Measurements from ENCODE around the gene PER2.
A peak's percentile ranks its signal among the peaks of the same experiment; 100 is the strongest.

The PER2 gene

DNA sequence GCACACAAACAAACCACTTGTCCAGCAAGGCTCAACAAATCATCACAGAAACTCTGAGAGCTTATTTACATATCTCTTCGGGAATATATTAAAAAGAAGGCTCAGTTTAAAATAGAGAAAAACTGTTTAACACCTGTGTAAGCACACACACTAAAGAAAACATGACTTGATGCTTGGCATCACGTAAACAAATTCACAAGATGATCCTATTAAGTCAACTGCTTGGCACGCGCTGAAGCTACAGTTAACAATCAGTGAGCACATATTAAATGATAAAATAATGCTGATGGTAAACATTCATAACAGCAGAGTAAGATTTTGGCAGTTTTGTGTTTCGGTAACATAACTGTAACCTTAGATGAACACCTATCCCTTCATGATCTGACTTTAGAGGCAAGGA, 44.3 kb downstream of the PER2 start:
- no peak for DNase-seq

DNA sequence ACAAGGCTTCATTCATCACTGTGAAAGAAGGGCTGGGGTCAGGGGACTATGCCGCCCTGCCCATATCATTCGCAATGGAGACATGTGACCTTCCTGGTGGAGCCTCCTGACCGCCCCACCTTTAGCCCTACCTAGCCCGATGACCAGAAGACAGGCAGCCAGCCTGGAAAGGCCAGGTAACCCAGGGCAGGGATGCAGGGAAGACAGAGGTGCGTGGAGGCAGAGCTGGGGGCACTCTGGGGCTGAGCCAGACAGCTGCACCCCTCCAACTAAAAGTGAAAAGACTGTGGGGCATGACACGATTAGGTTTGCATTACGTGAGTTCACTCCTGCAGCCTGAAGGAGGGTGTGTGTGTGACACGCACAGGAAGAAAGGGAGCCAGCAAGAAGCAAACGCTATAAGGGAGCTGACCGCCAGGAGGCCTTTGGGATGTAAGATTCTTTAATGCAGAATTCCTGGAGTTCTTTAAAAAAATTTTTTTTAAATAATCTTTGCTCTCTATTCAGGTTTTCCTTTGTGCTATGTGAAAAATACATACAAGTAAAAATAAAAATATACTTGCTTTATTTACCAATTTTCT, 44.8 kb downstream of the PER2 start:
- DNase-seq: no peak

DNA sequence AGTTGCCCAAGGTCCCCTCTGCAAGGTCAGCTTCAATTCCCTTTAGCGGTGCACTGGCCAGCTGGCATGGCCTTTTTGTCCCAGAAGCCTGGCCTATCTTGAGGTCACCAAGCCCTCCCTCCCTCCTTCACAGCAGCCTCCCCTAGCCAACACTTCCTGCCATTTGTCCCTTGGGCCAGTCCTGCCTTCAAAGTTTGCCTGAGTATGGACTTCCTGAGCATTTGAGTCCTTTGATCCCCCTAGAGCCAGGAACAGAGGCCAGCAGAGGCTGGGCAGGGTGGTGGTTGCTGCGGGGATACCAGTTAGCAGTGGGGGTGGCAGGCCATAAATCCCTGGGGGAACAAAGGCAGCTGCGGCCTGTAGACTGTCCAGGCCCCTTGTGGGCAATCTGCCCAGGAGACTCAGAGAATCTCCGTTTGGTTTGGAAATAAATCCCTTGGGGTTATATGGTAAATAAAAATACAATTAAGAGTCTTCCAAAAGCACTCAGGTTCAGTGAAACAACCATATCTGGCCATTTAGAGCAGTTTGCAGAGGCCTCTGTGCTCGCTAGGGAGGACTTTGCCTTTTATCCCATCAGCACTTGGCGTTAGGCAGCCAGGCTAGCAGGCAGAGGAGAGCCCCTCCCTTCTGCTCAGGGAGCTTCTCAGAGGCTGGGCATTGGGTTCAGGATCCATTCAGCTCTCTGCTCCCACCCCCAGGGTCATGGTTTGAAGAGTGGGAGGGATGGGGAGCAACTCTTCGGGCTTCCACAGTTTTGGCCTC, 45.5 kb downstream of the PER2 start:
- no peak for DNase-seq

DNA sequence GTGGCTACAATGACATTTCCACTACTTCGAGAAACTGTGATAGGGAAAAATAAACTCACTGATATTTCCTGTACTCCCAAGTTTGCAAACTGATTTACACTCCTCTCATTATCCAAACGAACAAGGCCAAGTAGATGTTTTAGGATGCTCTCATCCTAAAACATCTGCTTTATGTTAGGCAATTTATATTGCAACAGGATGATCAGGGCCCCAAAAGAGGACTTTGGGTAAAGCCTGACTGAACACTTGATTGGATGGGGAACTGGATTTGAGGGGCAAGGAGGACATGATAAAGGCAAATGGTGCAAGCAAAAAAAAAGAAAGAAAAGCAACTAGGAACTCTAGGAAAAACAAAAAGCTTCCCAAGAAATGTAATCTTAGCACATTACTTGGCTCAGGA, 46.4 kb downstream of the PER2 start:
- DNase-seq: no peak

DNA sequence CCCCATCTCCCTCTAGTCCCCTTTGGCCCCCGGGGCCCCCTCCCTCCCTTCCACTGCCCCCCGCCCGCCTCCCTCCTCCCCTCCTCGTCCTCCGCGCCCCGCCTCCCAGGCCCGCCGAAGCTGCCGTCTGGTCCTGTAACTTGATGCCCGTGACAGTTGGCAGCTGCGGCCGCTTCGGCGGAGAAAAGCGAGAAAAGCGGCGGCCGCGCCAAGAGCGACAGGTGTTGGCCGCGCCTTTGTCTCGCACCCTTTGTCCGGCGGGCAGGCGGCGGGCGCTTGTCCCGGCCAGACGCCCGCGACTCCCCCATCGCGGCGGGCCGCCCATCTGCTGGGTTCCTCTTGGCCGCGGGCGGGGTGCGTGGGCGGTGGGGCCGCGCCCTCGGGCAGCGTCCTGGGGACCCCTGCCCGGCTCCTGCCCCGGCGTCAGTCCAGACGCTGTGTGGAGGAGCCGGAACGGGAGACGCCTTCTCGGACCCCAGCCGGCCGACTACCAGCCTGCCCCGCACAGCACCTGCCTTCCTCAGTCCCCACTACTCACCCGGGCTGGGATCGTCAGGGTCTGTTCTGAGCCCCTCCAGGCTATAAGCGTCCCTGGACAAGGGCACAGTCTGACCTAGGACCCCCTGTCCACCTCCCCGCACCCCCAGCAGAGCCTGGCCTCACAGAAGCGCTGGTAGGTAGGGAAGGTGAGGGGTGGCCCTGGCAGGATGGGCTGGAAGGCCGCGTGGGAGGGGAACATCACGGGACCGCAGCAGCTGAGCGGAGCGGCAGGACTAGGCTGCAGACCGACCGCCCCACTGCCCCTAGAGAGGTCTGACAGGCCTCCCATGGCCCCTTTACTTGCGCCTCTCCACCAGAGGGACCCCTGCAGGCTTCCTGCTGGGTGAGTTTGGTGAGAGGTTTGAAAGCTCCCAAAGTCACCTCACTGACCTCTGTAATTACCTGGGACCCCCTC, 47.4 kb downstream of the PER2 start:
- DNase-seq: peak; percentile 71

DNA sequence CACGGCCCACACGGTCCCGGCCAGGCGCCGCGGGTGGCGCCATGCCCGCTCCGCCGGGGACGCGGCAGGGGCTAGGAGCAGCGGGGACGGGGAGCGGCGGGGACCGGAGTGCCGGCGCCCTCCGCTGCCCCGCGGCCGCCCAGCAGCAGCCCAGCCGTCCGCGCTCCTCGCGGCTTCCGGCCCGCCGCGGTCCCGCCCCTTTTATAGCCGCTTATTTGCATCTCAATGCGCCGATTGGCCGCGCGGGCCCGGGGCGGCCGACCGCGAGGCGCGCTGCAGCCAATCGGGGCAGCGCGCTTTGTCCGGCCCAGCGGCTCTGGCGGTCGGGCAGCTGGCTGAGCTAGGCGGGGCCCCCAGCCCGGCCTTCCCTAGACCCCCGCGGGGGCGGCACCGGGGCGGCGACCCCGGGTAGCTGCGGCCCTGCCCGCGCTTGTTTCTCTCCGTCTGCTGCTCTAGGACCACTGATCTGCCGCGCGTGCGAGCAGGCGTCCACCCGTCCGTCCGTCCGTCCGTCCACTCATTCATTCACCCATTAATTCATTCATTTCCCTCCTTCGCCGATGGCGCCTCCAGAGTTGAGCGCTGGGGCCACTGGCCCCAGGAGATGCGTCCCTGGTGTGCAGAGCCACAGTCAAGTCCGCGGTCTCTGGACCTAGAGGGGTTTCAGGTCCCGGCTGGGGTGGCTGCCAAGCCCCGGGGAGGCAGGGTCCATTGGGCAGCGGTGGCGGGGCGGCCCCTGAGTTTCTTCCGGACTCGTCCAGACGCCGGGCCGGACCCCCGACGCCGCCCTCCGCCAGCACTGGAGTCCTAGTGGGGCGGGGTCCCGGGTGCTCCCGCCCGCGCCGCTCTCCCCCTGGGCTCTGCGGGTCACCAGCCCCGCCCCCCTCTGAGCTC, 48.3 kb downstream of the PER2 start, which contains the start of gene HES6:
HES6 (minus strand) TSS at position 176 of the 894 bp plus-strand sequence; CDS start at position 43, 133 bp downstream.
- peak; percentile 58 for DNase-seq

DNA sequence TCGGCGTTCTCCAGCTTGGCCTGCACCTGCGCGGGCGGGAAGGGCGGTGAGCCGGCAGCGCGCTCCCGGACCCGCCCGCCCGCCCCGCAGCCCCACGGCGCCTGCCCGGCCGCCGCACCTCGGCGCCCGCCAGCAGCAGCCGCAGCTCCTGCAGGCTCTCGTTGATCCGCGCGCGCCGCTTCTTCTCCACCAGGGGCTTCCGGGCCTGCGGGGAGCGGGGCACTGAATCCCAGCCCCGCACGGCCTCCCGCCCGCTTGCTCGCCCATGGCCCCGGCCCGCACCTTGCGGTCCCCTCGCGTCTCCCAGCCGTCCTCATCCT, 48.9 kb downstream of the PER2 start:
- no peak for DNase-seq

DNA sequence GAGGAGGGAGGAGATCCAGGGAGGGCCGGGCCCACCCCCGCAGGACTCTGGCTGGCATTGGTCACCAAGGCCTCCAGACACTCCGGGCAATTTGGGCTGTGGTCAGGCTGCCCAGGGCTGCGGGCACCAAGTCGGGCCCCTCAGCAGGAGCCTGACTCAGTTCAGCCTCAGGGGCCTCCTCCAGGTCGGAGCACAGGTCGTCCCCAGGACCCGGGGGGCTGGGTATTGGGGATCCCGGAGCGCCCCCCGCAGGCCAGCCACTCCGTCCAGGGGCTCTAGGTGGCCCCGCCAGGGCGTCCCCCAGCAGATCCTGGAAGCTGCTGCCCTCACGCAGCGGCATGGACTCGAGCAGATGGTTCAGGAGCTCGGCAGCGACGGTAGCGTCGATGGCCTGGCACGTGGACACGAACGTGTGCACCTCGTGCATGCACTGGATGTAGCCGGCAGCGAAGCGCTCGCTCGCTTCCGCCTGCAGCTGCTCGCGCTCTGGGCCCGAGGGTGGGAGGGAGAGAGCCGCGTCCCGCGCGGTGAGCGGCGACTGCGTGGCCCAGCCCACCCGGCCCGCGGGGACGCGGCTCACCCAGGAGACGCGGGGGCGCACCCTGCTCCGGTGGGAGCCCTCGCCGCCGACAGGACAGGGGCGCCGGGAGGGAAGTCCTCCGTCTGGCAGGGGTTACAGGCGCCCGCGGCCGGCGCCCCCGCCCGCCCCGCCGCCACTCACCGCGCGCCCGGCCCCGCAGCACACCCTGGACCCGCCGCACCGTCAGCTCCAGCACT, 49.5 kb downstream of the PER2 start:
- no peak for DNase-seq

DNA sequence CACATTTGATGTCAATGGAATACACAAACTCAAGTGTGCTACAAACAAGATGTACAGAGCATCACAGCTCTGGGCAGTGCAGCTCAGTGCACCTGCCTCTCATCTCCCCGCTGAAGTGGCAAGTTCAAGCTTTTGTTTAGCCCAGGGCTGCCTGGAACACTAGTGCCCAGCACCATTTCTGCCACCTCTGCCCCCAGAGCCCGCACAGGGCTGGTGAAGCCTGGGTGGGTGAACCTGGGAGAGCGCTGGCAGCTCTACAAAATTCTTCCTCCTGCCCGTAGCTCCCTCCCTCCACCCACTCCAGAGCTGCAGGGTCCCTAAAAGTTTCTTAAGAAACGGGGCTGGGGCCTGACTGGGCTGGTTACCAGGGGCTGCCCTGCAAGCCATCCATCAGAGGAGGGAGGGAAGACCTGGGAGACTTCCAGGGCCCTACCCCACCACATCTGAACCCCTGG, 50.1 kb downstream of the PER2 start:
- DNase-seq: no peak

DNA sequence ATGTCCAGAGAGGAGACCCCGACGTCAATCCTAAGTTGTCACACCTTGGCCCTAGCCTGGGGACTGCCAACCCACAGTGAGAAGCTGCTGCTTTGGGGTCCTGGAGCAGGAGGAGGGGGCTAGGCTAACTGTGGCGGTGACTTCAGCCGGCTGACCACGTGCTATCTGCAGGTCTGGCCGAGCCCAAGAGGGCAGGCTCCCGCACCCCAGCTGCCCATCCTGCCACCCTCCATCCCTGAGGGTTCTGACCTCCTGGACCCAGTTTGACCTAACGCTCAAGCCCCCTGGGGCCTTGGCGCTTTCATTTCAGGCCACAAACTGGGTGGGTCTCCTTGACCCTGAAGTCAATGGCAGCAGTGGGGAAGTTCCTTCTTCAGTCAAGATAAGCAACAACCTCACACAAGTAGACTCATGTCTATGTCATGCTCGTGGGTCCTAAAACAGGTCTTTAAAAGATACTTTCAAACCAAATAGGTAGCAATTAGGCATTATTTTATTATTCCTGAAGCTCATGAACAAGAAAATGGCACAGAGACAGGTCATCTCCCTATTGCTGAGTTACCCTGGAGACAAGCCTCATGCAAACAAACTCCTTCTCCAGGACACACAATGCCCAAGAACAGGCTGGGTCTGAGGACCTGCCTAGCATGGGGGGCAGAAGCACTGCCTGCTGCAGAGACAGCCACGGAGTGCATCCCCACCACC, 50.8 kb downstream of the PER2 start:
- no peak for DNase-seq

DNA sequence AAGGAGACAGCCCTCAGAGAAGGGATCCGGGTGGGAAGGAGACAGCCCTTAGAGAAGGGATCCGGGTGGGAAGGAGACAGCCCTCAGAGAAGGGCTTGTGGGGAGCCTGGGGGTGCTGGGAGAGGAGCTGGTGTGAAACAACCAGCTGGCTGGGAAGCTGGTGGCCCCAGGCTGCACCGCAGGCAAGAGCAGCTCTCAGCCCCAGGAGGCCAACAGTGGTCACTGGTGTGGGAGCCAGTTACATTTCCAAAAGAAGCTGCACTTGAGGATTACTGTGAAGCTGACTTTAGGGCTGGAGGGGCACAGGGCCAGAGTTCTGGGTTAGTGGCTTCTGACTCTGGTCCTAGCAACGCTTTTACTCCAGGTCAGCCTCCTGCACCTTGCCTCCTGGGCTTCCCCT, 51.8 kb downstream of the PER2 start:
- no peak for DNase-seq

DNA sequence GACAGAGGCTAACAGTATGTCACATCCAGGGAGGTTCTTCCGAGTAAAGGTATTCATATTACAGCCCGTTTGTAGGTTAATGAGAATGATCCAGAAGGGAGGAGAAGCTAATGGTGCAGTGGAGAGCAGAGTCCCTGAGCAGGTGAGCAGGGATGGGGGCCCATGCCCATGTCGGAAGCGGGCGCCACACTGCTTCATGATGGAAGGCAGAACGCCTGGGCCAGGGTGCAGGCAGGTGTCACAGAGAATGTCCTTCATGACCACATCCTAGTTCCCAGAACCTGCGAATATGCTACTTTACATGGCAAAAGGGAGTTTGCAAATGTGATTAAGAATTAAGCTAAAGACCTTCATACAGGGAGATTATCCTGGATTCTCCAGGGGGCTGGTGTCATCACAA, 52.6 kb downstream of the PER2 start:
- no peak for DNase-seq

DNA sequence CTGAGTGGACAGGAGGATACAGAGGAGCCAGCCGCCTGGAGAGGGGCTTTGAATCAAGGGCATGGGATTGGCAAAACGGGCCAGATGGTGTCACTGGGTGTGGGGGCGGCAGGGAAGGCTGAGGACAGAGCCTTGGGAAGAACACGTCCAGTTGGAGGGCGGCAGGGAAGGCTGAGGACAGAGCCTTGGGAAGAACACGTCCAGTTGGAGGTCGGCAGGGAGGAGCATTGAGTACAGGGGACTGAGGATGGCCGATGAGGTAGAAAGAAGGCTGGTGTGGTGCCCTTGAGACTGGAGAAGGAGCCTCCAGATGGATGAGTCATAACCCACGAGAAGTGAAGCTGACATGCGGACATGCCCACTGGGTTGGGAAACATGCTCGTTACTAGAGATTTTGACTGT, 53.1 kb downstream of the PER2 start:
- peak; percentile 26 for DNase-seq

DNA sequence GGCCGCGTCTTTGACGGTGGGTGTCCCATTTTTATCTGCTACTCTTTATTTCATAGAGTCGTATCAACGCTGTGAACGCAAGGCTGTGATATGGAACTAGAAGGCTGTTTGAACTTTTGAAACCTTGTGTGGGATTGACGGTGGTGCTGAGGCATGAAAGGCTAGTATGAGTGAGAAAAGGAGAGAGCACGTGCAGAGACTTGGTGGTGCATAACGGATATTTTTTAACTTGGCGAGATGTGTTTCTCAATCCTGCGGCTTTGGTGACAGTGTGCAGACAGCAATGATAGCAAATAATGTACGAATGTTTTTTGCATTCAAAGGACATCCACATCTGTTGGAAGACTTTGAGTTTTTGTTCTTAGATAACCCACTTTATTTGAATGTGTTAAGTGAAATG, 54.8 kb downstream of the PER2 start:
- DNase-seq: no peak

DNA sequence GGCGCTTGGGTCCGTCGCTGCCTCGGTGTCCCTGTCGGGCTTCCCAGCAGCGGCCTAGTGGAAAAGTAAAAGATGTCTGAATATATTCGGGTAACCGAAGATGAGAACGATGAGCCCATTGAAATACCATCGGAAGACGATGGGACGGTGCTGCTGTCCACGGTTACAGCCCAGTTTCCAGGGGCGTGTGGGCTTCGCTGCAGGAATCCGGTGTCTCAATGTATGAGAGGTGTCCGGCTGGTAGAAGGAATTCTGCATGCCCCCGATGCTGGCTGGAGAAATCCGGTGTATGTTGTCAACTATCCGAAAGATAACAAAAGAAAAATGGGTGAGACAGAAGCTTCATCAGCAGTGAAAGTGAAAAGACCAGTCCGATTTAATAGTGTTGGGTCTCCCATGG, 56.6 kb downstream of the PER2 start:
- no peak for DNase-seq

DNA sequence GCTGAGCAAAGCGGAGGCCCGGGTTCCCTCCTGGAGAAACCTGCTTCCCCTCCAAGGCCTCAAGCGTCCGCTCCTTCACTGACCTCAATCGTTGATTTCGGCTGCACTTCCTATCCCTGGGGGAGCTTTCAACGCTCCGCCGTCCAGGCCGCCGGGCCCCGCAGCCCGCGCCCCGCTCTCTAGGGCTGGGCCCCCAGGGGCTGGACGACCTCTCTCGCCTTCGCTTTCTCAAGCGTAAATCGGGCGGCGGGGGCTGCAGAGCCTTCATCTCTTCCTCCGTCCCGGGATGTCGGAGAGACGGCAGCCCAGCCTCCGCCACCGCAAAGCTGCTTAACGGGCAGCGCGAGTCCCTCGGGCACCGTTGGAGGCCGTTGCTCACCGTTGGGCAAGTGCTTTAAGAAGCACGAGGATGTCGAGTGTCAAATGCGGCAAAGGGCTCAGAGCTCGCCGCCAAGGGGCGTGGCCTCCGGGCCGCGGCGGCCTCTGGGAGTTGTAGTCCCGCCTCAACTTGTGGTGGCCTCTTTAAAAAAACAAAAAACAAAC, 57.1 kb downstream of the PER2 start:
- no peak for DNase-seq

DNA sequence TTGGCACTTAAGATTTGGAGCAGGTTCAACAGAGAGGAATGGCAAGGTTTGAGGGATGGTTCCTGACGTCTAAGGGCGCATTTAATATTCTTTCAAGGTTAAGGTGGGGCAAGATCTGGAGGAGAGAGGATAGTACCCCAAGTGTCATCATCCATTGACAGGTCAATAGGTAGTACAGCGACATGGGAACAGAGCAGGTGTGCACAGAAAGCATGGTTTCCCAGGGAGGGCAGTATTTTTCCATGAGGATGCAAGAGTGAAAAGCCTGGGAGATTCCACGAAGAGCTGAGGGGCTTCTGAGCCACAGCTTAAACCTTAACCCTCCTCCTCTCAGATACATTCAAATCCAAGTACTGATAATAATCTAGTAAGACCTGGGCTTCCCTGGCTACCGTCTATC, 57.7 kb downstream of the PER2 start:
- no peak for DNase-seq

DNA sequence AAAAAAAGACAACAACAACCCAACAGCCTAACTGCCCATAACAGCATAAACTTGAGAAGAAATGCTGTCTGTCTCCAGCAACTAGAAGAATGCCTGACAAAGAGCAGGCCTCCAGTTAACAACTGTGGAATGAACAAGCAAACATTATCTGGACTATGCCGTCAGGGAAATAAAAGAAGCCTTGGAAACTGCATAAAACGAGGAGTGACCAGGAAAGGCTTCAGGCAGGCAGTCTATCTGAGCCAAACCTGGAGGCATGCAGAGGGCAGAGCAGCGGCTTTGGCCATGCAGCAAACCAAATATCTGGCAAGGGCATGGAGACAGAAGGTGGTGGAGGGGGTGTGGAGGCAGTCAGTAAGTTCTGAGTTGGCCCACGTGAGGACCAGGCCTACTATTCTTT, 59.7 kb downstream of the PER2 start:
- no peak for DNase-seq

DNA sequence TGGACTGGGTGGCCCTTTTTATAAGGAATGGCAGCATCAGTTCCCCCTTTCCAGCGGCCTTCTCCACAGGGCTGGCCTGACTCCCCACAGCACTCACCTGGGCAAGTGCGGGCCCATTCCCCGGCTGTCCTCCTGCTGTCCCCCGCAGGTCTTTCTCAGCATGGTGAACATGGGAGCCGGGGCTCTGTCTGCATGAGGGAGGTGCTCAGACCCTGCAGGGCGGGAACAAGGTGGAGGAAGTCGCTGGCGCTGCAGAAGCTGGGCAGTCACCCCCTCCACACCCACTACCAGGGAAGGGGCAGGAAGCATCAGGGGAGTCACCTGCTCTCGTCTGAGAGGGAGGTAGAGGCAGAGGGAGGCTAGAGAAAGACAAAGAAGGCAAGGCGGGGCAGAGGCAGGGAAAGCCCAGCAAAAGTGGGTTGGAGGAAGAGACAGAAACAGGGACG, 60.8 kb downstream of the PER2 start:
- DNase-seq: no peak

DNA sequence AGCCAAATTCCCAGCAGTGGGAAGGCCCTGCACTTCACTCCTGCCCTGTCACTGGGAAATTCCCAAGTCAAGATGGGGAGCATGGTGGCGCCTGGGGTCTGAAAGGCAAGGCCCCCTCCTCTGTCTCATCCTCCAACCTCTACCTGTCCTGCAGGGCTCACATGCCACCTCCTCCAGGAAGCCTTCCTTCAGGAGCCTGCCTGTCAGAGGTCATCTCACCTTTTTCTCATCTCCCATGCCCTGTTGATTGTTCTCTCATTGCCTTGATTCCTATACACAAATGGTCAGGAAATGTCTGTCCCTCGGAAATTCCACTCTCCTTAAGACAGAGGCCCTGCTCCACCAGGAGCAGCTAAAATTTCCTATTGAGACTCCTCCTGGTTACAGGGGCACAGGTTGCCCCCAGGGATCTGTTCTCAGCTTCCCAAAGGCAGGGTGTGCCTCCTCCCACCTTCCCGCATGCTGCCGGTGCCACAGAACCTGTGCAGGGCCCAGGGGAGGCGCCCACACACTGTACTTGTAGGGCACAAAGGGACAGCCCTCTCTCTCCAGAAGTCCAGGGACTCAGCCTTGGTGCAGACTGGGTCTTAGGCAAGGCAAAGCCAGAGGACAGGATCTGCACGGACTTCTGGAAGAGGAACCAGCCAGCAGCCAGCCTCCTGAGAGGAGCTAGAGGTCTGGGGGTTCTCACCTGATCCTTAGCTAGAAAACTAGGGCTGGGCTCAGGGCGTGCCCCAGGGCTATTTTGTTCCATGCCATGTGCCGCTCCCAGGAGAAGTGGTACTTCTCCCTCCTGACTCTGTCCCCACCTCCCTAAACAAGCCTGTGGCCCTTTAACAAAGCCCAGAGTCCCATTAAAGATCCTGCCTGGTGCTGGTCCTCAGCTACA, 61.5 kb downstream of the PER2 start:
- DNase-seq: no peak

Measured in NCI-H524 treated with DMSO at 0.1 percent for 48 hours (cell line).